ENCODE results near the gene CKB.

The CKB gene

DNA sequence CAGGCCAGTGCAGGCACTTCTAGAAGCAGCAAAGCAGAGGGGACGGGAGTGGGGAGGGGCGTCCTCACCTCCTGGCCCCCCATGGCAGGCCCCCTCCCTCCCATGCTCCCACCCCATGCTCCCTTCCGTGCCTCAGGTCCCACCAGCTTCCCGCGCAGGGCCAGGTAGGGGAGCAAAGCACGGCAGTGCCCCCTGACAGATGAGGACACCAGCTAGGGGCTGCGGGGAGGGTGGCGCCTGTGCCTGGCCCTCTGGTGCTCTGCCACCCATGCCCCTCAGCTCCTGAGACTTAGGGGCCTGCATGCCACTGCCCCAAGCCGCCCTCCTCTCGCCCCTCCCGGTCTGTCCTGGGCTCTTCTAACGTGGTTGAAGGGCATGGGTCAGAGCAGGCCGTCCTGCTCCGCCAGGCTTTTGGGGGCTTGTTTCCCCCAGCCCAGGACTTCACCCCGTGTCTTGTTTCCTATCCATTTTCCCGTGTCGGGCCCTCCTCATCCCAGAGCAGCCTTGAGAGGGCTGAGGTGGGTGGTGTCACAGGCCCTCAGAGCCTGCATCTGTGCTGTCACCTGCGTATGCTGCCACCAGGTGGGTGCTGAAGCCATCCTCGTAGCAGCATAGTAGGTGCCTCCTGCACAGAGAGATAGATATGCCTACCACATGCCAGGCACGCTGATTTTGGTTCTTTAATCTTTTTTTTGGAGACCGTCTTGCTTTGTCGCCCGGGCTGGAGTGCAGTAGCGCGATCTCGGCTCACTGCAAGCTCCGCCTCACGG is 16.6 kb upstream of the CKB start:
- no peak overlapping the region for H3K4me3 ChIP-seq (ENCODE audit: low read depth, low read length)
- no peak for TF ChIP-seq CTCF (IDR thresholded peaks at IDR 0.05; ENCODE audit: borderline replicate concordance, insufficient read depth, low read depth, low read length)

DNA sequence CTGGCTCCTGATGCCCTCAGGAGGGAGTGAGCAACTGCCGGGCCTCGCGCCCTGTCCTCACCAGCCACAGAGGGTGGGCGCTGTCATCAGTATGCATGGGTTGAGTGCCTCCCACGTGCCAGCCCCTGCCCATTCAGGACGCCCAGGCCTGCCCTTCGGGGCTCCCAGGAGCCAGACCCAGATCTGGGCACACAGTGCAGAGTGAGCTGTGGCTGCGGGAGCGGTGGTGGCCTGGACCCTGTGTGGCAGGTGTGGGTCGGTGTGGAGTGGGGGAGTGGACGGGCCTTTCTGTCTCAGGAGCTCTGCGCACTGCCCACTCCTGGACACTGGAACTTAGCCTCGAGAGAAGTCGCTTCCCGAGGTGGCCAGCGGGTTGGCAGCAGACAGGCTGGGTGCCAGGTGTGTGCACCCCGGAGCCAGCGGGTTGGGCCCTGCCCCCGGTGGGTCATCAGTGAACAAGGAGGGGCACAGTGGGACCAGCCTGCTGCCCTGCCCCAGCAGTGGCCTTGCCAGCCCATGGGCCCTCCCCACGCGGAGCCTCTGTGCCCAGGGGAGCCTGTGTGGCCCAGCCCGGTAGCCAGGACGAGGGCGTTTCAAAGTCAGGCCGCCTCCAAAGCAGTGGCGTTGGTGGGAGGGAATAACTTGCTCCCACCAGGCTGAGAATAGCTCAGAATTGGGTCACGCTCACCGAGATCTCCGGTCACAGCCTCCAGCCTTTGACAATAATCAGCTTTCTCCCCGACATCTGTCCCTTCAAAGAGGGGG is 15.8 kb upstream of the CKB start:
- no peak overlapping the region for H3K4me3 ChIP-seq (ENCODE audit: low read depth, low read length)
- TF ChIP-seq CTCF (IDR thresholded peaks at IDR 0.05; ENCODE audit: borderline replicate concordance, insufficient read depth, low read depth, low read length), result no peak

GRCh38 chr14:103537175-103537990 is 14.8 kb upstream of the CKB start:
- no peak for TF ChIP-seq CTCF (IDR thresholded peaks at IDR 0.05; ENCODE audit: borderline replicate concordance, insufficient read depth, low read depth, low read length)
- no peak overlapping the region for H3K4me3 ChIP-seq (ENCODE audit: low read depth, low read length)

GRCh38 chr14:103536693-103537092 is 14.1 kb upstream of the CKB start:
- no peak for TF ChIP-seq CTCF (IDR thresholded peaks at IDR 0.05; ENCODE audit: borderline replicate concordance, insufficient read depth, low read depth, low read length)
- no peak overlapping the region for H3K4me3 ChIP-seq (ENCODE audit: low read depth, low read length)

GRCh38 chr14:103535891-103536565 is 13.4 kb upstream of the CKB start:
- no peak overlapping the region for H3K4me3 ChIP-seq (ENCODE audit: low read depth, low read length)
- TF ChIP-seq CTCF (IDR thresholded peaks at IDR 0.05; ENCODE audit: borderline replicate concordance, insufficient read depth, low read depth, low read length), result no peak

DNA sequence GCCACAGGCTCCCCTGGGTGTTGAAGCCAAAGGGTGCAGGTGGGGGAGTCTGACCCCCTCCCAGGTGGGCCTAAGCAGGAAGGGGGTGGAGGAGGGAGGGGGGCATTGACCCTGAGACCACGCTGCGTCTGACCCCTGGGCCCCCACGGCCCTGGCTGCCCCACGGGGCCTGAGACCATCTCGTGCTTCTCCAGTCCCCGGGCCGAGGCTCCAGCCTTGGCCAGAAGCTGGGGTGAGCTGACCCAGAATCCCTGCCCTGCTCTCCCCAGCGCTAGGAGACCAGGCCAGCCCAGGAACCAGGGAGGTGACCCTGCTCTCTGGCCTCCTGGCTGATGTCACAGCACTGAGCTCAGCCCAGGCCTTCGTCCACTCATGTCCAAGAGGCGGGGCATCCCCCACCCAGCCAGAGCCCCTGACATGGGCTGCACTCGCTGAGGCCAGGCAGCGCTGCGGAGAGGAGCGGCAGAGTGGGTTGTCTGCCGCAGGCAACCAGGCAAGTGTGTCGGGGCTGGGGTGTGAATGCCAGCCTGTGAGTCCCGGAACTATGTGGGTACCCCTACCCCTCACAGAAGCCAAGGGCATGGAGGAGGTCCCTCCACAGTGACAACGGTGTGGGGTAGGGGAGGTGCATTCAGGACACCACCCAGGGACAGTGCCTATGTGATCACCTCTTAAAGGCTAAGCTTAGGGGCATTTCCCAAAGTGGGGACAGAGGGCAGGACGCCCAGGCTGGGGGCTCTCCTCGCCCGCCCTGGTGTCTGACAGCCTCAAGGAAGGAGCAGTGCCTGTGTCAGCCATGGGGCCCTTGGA is 12.7 kb upstream of the CKB start:
- no peak for TF ChIP-seq CTCF (IDR thresholded peaks at IDR 0.05; ENCODE audit: borderline replicate concordance, insufficient read depth, low read depth, low read length)

More for the DNA sequence above, 12.7 kb upstream of the CKB start:
- no peak overlapping the region for H3K4me3 ChIP-seq (ENCODE audit: low read depth, low read length)

Data from GM12875 (cell line).